C4-2B (cell line): ENCODE data around the gene SHCBP1L.

ENCODE experiments used
- CTCF ChIP-seq: fragments of 450-650 bp; conservative IDR thresholded peaks from 2 replicates; pipeline ENCODE4 v1.5.1; 2017; ENCODE audit warnings: mild to moderate bottlenecking
- ZFX ChIP-seq: fragments of 450-650 bp; IDR thresholded peaks from 2 replicates; pipeline ENCODE4 v1.6.1; 2017

- TF ChIP-seq CTCF (no peak), ZFX (no peak)
Measured at GRCh38 chr1:182930985-182931384, 22.0 kb downstream of the SHCBP1L start.
